H9 (cell line): ENCODE data around the gene MEGF8. TPM values are rescaled to one million over a fixed set of nuclear protein-coding genes. Genes with fewer than 3 reads are reported as not detected.

Experiments used
- DNase-seq: peaks from one replicate; pipeline ENCODE4 v3.0.0-alpha.2; 2017
- H2AFZ ChIP-seq: one replicate; pipeline ENCODE4 v1.6.1; 2013; ENCODE audit warnings: mild to moderate bottlenecking, low read length, control low read depth, moderate library complexity
- H2AK5ac ChIP-seq: 2 replicates; pipeline ENCODE4 v1.6.1; 2013; ENCODE audit warnings: low read length, control low read depth, mixed read lengths; ENCODE audit not compliant: insufficient read length
- H2BK120ac ChIP-seq: one replicate; pipeline ENCODE4 v1.6.1; 2013; ENCODE audit warnings: low read depth, mild to moderate bottlenecking, low read length, control low read depth, inconsistent platforms; ENCODE audit not compliant: poor library complexity, severe bottlenecking
- H2BK12ac ChIP-seq: 2 replicates; pipeline ENCODE4 v1.6.1; 2013; ENCODE audit warnings: low read length, control low read depth, mixed read lengths, low read depth; ENCODE audit not compliant: insufficient read length
- H2BK15ac ChIP-seq: 2 replicates; pipeline ENCODE4 v1.6.1; 2013; ENCODE audit warnings: low read depth, low read length, control low read depth
- H2BK20ac ChIP-seq: one replicate; pipeline ENCODE4 v1.6.1; 2013; ENCODE audit warnings: low read depth, mild to moderate bottlenecking, low read length, control low read depth, inconsistent platforms; ENCODE audit not compliant: poor library complexity, severe bottlenecking
- H2BK5ac ChIP-seq: 2 replicates; pipeline ENCODE4 v1.6.1; 2013; ENCODE audit warnings: low read length, control low read depth, mixed read lengths; ENCODE audit not compliant: insufficient read length
- H3K14ac ChIP-seq: 2 replicates; pipeline ENCODE4 v1.6.1; 2013; ENCODE audit warnings: low read length, control low read depth; ENCODE audit not compliant: insufficient read depth
- H3K18ac ChIP-seq: 2 replicates; pipeline ENCODE4 v1.6.1; 2013; ENCODE audit warnings: low read depth, mild to moderate bottlenecking, mixed read lengths, low read length, control low read depth; ENCODE audit not compliant: insufficient read length
- H3K23ac ChIP-seq: 2 replicates; pipeline ENCODE4 v1.6.1; 2013; ENCODE audit warnings: low read length, control low read depth, mixed read lengths, low read depth; ENCODE audit not compliant: insufficient read length
- H3K23me2 ChIP-seq: 2 replicates; pipeline ENCODE4 v1.6.1; 2013; ENCODE audit warnings: low read depth, mild to moderate bottlenecking, mixed read lengths, low read length, control low read depth; ENCODE audit not compliant: insufficient read length, poor library complexity, severe bottlenecking
- H3K27ac ChIP-seq: 2 replicates; pipeline ENCODE4 v1.5.1; 2013; ENCODE audit warnings: low read length, control low read depth, mixed read lengths, low read depth; ENCODE audit not compliant: insufficient read length
- H3K27me3 ChIP-seq: 2 replicates; pipeline ENCODE4 v1.6.1; 2013; ENCODE audit warnings: low read length, control low read depth, inconsistent platforms; ENCODE audit not compliant: insufficient read depth
- H3K4ac ChIP-seq: 2 replicates; pipeline ENCODE4 v1.6.1; 2013; ENCODE audit warnings: low read depth, mild to moderate bottlenecking, control low read depth, inconsistent platforms, low read length, moderate library complexity
- H3K4me1 ChIP-seq: 2 replicates; pipeline ENCODE4 v1.6.1; 2013; ENCODE audit warnings: low read length, control low read depth, inconsistent platforms; ENCODE audit not compliant: insufficient read depth
- H3K4me2 ChIP-seq: 2 replicates; pipeline ENCODE4 v1.6.1; 2013; ENCODE audit warnings: low read length, control low read depth, mixed read lengths; ENCODE audit not compliant: insufficient read length, insufficient read depth
- H3K56ac ChIP-seq: 2 replicates; pipeline ENCODE4 v1.6.1; 2013; ENCODE audit warnings: low read depth, mild to moderate bottlenecking, mixed read lengths, low read length, control low read depth; ENCODE audit not compliant: insufficient read length
- H3K79me1 ChIP-seq: 2 replicates; pipeline ENCODE4 v1.6.1; 2013; ENCODE audit warnings: low read depth, mild to moderate bottlenecking, moderate library complexity, low read length, control low read depth, inconsistent platforms; ENCODE audit not compliant: insufficient read depth, poor library complexity, severe bottlenecking
- H3K79me2 ChIP-seq: 2 replicates; pipeline ENCODE4 v1.6.1; 2013; ENCODE audit warnings: low read length, control low read depth, inconsistent platforms; ENCODE audit not compliant: insufficient read depth
- H3K9ac ChIP-seq: 2 replicates; pipeline ENCODE4 v1.6.1; 2013; ENCODE audit warnings: low read length, control low read depth, mixed read lengths; ENCODE audit not compliant: insufficient read length; ENCODE audit errors: extremely low read depth
- H3K9me3 ChIP-seq: one replicate; pipeline ENCODE4 v1.6.1; 2013; ENCODE audit warnings: low read depth, low read length, inconsistent platforms; ENCODE audit not compliant: control insufficient read depth
- H3T11ph ChIP-seq: one replicate; pipeline ENCODE4 v1.6.1; 2013; ENCODE audit warnings: mild to moderate bottlenecking, low read length, control low read depth, inconsistent platforms
- H4K20me1 ChIP-seq: one replicate; pipeline ENCODE4 v1.6.1; 2013; ENCODE audit not compliant: control insufficient read depth, insufficient read length, insufficient read depth
- H4K5ac ChIP-seq: 2 replicates; pipeline ENCODE4 v1.6.1; 2013; ENCODE audit warnings: low read depth, mild to moderate bottlenecking, mixed read lengths, low read length, control low read depth; ENCODE audit not compliant: insufficient read length
- H4K8ac ChIP-seq: replicated peaks from 2 replicates; pipeline ENCODE4 v1.6.1; 2013; ENCODE audit warnings: low read length, control low read depth, mixed read lengths, low read depth; ENCODE audit not compliant: insufficient read length
- H4K91ac ChIP-seq: 2 replicates; pipeline ENCODE4 v1.6.1; 2013; ENCODE audit warnings: low read depth, mild to moderate bottlenecking, moderate library complexity, mixed read lengths, low read length, control low read depth; ENCODE audit not compliant: insufficient read length
- H3K27ac Mint-ChIP-seq, 3 experiments: 2 replicates in 2 of 3; 3 replicates in 1 of 3; pipeline ENCODE4 v1.8.0; 2020 to 2021; ENCODE audit warnings: mixed read lengths in 3 of 3, mild to moderate bottlenecking in 1 of 3, moderate library complexity in 1 of 3
- H3K27me3 Mint-ChIP-seq: 2 replicates; pipeline ENCODE4 v1.8.0; 2021; ENCODE audit warnings: low read depth, mild to moderate bottlenecking, moderate library complexity, mixed read lengths
- H3K36me3 Mint-ChIP-seq, 3 experiments: 2 replicates in 2 of 3; 3 replicates in 1 of 3; pipeline ENCODE4 v1.8.0; 2020 to 2021; ENCODE audit warnings: low read depth in 3 of 3, mixed read lengths in 3 of 3; ENCODE audit not compliant: insufficient read depth in 1 of 3
- H3K4me1 Mint-ChIP-seq, 2 experiments: 2 replicates each; pipeline ENCODE4 v1.8.0; 2020; ENCODE audit warnings: mixed read lengths in 2 of 2
- H3K4me3 Mint-ChIP-seq, 2 experiments: 2 replicates in 1 of 2; 3 replicates in 1 of 2; pipeline ENCODE4 v1.8.0; 2020 to 2021; ENCODE audit warnings: mild to moderate bottlenecking in 2 of 2, mixed read lengths in 2 of 2, moderate library complexity in 1 of 2
- H3K9me3 Mint-ChIP-seq, 2 experiments: 2 replicates in 1 of 2; 3 replicates in 1 of 2; pipeline ENCODE4 v1.8.0; 2020; ENCODE audit warnings: mild to moderate bottlenecking in 2 of 2, mixed read lengths in 2 of 2, moderate library complexity in 1 of 2
- WGBS: extraction: QIAGEN DNeasy Blood & Tissue Kit; methylation state at CpG from one replicate; pipeline ENCODE4 v1.1.7; 2013; ENCODE audit warnings: missing lambda C conversion rate, low lambda C conversion rate, mixed read lengths; ENCODE audit not compliant: insufficient read length; ENCODE audit errors: extremely low coverage; 5-methylcytosine and 5-hydroxymethylcytosine counted together
- total RNA-seq: library from RNA; stranded (reverse); gene quantifications from 2 replicates; pipeline ENCODE4 v1.2.1, GENCODE V29; 2021
- TF ChIP-seq, protein P1 (sequence below): fragments of 200-600 bp; sonication (generic); conservative IDR thresholded peaks from 3 replicates; pipeline ENCODE4 v1.8.0; 2021; ENCODE audit warnings: antibody characterized with exemption, mild to moderate bottlenecking

MEGF8 gene
- total RNA-seq, 1 experiment from 2014 or later, result 28.4 TPM

DNA sequence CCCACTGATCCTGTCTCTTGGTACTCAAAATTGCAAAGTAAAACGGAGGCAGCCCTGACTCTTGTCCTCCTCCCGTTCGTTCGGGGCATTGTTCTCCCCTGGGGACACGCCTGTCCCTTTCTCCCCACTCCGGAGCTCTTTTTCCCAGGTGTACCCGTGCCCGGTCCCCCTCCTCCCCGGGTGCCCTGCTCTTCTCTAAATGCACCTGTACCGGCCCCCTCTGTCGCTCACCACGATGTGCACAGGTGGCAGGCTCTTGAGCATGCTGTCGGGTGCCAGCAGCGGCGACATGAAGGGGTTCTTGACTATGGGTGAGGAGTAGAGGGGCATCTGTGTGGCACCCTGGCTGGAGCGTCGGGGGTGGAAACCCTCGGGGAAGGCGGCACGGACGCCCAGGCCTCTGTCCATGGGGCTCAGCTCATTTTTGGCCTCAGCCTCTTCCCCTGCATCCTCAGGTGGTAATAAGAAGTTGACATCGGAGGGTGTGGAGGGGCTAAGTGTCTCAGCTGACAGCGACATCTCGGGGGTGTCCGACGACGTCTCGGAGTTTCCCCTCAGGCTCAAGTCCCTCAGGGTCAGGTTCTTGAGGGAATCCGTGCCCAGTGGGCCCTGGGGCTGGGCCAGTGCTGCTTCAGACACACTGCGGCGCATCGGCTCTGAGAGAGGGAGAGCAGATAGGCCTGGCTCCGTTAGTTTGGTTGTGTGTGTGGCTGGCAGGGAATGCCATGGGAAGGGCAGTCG, 77.1 kb downstream of the MEGF8 start:
- Histone ChIP-seq H3K9me3 (no peaks in the 10 kb centered on the region), H3K4ac (no peak overlapping the region), H2BK12ac (no peak overlapping the region), H2AK5ac (no peak overlapping the region), H2BK20ac (no peak overlapping the region), H3K14ac (no peak overlapping the region), H4K5ac (no peak overlapping the region), H2BK15ac (no peak overlapping the region), H3K18ac (no peak overlapping the region), H3K27me3 (no peaks in the 10 kb centered on the region), H3K23me2 (peaks cover 19% of the 10 kb centered on the region), H3K27ac (no peak overlapping the region), H4K91ac (no peak overlapping the region), H3K4me2 (peak overlapping the region; percentile 79), H2BK5ac (no peak overlapping the region), H4K20me1 (peaks cover 2% of the 10 kb centered on the region), H4K8ac (no peak overlapping the region), H3K9ac (peak overlapping the region; percentile 5), H3K79me2 (no peaks in the 10 kb centered on the region), H2AFZ (no peak overlapping the region), H3K56ac (no peak overlapping the region), H3T11ph (no peak overlapping the region), H3K4me1 (peaks cover 3% of the 10 kb centered on the region; the same call in 1 of the 2 replicates), H3K23ac (no peak overlapping the region), H2BK120ac (no peak overlapping the region), H3K79me1 (no peaks in the 10 kb centered on the region)
- Mint-ChIP-seq H3K27me3 (peaks cover 53% of the 10 kb centered on the region), H3K9me3 (no peaks in the 10 kb centered on the region; a peak in 1 of 5 replicates), H3K4me3 (peak overlapping the region; percentile 86 to 94), H3K4me1 (peaks cover 19 to 27% of the 10 kb centered on the region in 2 experiments), H3K27ac (no peak overlapping the region), H3K36me3 (peaks cover 16 to 36% (median 22%) of the 10 kb centered on the region in 3 experiments; a peak in 6 of 7 replicates)
- WGBS, result no CpG with 5 or more reads among the region's 34 CpGs
- no peak for DNase-seq
- TF ChIP-seq, protein P1, sequence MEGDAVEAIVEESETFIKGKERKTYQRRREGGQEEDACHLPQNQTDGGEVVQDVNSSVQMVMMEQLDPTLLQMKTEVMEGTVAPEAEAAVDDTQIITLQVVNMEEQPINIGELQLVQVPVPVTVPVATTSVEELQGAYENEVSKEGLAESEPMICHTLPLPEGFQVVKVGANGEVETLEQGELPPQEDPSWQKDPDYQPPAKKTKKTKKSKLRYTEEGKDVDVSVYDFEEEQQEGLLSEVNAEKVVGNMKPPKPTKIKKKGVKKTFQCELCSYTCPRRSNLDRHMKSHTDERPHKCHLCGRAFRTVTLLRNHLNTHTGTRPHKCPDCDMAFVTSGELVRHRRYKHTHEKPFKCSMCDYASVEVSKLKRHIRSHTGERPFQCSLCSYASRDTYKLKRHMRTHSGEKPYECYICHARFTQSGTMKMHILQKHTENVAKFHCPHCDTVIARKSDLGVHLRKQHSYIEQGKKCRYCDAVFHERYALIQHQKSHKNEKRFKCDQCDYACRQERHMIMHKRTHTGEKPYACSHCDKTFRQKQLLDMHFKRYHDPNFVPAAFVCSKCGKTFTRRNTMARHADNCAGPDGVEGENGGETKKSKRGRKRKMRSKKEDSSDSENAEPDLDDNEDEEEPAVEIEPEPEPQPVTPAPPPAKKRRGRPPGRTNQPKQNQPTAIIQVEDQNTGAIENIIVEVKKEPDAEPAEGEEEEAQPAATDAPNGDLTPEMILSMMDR, result no peak
